GM12878 (cell line): ENCODE results near the gene FAM222A.

Experiments
- POLR2A ChIP-seq: IDR thresholded peaks from 2 replicates; pipeline ENCODE4 v1.6.1; 2011; ENCODE audit warnings: low read depth, mild to moderate bottlenecking, low read length
- SIN3A ChIP-seq: IDR thresholded peaks from 2 replicates; pipeline ENCODE4 v1.6.1; 2012; ENCODE audit warnings: low read depth, low read length, improper control_type of control experiment
- TF ChIP-seq, protein P1 (sequence below), 3 experiments: IDR thresholded peaks in 2 of 3; conservative IDR thresholded peaks in 1 of 3; 2 replicates each; pipeline ENCODE4 v1.5.1; 2011; ENCODE audit warnings: low read depth in 3 of 3, low read length in 3 of 3, mild to moderate bottlenecking in 3 of 3, control low read depth in 2 of 3, moderate library complexity in 2 of 3, inconsistent platforms in 1 of 3, mixed read lengths in 1 of 3; ENCODE audit not compliant: control insufficient read depth in 2 of 3, insufficient read depth in 1 of 3; ENCODE audit errors: extremely low read depth in 1 of 3

GRCh38 chr12:109808876-109809646, 95.4 kb downstream of the FAM222A start:
- TF ChIP-seq, protein P1, sequence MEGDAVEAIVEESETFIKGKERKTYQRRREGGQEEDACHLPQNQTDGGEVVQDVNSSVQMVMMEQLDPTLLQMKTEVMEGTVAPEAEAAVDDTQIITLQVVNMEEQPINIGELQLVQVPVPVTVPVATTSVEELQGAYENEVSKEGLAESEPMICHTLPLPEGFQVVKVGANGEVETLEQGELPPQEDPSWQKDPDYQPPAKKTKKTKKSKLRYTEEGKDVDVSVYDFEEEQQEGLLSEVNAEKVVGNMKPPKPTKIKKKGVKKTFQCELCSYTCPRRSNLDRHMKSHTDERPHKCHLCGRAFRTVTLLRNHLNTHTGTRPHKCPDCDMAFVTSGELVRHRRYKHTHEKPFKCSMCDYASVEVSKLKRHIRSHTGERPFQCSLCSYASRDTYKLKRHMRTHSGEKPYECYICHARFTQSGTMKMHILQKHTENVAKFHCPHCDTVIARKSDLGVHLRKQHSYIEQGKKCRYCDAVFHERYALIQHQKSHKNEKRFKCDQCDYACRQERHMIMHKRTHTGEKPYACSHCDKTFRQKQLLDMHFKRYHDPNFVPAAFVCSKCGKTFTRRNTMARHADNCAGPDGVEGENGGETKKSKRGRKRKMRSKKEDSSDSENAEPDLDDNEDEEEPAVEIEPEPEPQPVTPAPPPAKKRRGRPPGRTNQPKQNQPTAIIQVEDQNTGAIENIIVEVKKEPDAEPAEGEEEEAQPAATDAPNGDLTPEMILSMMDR (IDR thresholded peaks at IDR 0.05 in 2 of 3, conservative IDR thresholded peaks at IDR 0.05 in 1 of 3; ENCODE audit: control insufficient read depth in 2 of 3, extremely low read depth in 1 of 3, insufficient read depth in 1 of 3, low read depth in 3 of 3, low read length in 3 of 3): no peak
- TF ChIP-seq POLR2A: no peak
- TF ChIP-seq SIN3A: no peak
